ENCODE data around the gene POTEF.
"Not testable (repeated sequence)": the region's sequence is repeated elsewhere in the genome, so short reads cannot be mapped to it uniquely, and the experiment has no call there.

Gene POTEF

DNA sequence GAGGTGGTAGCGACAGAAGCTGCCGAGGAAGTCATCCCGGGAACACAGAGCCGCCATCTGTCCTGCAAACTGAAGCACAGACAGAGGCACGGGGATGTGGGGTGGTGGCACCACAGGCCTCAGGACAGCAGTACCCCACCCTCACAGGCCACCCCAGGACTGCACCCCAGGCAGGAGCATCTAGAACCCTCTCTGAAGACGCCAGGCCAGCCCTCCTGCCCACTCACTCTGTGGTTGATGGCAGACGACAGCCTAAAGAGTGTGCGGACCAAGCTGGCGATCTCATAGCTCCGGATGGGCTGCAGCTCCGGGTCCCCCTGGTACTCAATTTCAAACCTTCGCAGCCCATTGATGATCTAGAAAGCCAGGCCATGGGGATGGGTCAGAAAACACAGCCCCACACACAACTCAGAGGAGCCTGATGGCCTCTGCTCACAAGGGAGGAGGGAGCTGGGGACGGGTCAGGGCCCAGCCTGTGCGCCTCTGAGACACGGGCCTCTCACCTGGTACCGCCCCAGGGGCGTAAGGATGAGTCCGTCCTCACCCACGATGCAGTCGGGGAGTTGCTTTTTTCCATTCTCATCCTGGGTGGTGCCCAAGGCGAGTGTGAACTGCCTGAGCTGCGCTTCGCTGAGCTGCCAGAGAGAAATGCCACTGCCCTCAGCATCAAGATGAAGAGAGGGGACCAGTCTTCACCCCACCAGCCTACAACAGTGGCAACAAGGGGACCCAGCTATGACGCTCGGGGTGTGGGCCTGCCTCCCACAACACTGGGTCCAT lies 24.0 kb upstream of the POTEF start:
- no peak for DNase-seq

DNA sequence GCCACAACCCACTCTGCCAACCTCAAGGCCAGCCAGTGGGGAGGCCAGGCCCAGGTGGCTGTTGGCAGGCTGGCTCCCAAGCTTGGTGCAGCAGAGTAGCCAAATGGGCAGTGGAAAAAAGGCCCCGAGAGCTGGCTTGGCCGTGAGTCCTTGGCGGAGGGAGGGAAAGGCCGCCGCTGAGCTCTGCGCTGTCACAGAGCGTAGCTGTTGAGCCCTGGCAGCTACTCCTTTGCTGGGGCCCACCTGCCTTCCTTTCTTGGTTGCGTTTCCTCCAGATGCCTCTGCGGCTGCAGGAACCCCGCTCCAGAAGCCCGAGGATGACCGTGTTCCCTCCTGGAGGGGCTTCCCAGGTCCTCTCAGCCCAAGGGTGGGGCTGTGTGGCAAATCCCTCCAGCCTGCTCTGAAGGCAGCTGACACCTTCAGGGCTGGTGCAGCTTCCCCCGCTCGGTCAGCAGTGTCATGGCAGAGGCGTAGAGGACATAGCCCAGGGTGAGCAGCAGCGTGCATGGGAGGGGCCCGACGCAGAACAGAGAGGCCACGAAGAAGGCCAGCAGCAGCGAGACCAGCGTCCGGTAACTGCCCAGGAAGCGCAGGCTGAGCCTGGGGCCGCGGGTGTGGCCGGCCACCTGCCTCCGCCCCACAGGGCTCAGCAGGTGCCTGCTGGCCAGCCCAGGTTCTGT lies 23.3 kb upstream of the POTEF start:
- DNase-seq = not testable (repeated sequence)

DNA sequence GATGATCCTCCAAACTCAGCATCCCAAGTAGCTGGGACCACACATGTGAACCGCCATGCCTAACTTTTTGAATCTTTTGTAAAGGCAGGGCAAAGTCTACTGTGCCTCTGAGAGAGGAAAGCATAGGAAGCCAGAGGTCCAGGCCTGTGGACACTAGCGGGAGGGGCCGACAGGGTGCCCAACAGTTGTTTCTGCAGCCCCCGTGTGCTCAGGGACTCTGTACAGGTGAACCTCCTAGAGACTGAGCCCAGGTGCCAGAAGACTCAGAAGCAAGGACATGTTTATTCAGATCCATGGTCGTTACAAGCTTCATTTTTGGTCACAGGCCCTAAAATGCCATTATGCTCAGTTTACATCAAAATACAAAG lies 22.1 kb upstream of the POTEF start:
- DNase-seq = not testable (repeated sequence)

GRCh38 chr2:130150181-130151144 lies 21.4 kb upstream of the POTEF start:
- no peak for DNase-seq

- DNase-seq = not testable (repeated sequence)
These were observed 19.5 kb upstream of the POTEF start for GRCh38 chr2:130148515-130148914.

DNA sequence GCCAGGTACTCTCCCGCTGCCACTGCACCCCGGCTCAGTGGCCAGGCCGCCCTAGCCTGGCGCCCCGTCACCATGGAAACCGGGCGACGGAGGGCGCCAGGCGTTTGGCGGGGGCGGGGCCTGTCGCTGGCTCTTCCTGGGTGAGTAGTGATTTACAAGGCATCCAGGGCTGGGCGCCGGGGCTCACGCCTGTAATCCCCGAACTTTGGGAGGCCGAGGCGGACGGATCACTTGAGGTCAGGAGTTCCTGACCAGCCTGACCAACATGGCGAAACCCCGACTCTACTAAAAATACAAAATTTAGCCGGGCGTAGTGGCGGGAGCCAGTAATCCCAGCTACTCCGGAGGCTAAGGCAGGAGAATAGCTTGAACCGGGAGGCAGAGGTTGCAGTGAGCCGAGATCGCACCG lies 16.0 kb upstream of the POTEF start, which contains the start of gene CCDC74B:
Gene CCDC74B, minus strand, starts transcription at position 107 of the 409 bp plus-strand sequence. CDS start 116 bp downstream, outside the sequence.
- DNase-seq = peak; percentile 44 to 47

- not testable (repeated sequence) for DNase-seq
These were observed 14.4 kb upstream of the POTEF start for GRCh38 chr2:130143266-130144039.

- not testable (repeated sequence) for DNase-seq
These were observed 13.6 kb upstream of the POTEF start for GRCh38 chr2:130142396-130143265.

DNA sequence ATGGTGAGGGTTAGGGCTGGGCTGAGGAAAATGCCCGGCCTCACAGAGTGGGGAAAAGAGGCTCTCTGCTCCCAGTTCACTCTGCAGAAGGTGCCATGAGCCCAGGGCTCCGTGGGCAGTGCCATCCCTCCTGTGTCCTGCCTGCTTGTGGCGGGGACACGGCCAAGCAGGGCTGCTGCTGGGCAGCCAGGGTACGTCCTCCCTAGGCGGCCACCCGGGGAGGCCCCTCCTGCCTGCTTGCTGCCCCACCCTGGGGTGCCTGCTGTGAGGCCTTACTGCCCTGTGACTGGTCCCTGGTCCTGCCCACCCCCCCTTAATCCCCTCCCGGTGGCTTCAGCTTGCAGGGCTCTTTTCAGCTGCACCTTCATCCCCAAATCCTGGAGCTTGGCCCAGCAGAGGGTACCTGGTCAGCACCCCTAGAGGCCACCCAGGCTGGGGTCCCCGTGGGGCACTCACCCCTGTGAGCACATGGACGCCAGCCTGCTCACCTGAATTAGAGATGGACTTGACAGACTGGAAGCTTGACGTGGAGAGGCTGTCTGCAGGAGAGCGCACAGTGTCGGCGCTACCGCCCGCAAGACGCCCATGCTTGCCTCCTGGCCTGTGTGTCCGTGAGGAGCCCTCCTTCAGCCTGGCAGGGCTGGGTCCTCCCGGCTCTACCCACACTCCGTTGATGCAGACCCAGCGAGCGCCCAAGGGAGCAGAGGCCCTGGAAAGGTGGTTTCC lies 12.8 kb upstream of the POTEF start:
- DNase-seq = not testable (repeated sequence)

GRCh38 chr2:130141002-130141401 lies 12.0 kb upstream of the POTEF start:
- DNase-seq = not testable (repeated sequence)

GRCh38 chr2:130140516-130140915 lies 11.5 kb upstream of the POTEF start:
- DNase-seq = not testable (repeated sequence)

- not testable (repeated sequence) for DNase-seq
These were observed 10.6 kb upstream of the POTEF start for GRCh38 chr2:130139331-130140280.

DNA sequence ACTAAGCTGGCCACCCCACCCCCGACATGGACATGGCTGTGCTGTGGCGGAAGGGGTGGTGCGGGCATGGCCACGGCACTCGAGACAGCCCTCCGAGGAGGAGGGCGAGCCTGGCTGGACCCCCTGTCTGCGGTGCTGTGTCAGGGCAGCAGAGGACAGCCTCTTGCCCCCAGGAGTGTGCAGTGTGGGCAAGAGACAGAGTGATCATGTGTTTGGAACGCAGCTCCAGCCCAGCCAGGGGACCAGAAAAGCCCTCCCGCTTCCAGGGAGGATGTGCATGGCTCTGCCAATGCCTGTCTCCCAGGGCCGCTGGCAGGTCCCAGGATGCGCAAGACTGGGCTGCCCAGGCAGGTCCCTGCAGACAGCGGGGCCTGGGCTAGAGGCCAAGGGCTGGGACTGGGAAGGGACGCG lies 9.8 kb upstream of the POTEF start:
- DNase-seq = not testable (repeated sequence)

DNA sequence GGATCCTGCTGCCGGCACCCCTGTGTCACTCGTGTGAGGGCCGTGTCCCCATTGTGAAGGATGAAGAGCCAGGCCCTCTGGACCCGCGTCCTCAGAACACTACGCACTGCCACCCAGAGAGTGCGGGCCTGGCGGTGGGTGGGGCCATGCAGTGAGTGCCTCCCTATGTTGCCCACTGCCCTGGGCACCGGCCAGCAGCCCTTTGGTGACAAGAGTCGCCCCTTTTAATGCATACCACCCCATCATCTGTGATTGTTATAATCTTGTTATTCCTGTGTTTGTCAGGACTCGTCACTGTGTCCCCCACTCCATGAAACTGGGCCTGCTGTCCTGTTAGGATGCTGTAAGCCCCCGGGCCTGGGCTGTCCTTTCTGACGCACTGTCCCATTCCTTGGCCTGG lies 9.3 kb upstream of the POTEF start:
- not testable (repeated sequence) for DNase-seq

DNA sequence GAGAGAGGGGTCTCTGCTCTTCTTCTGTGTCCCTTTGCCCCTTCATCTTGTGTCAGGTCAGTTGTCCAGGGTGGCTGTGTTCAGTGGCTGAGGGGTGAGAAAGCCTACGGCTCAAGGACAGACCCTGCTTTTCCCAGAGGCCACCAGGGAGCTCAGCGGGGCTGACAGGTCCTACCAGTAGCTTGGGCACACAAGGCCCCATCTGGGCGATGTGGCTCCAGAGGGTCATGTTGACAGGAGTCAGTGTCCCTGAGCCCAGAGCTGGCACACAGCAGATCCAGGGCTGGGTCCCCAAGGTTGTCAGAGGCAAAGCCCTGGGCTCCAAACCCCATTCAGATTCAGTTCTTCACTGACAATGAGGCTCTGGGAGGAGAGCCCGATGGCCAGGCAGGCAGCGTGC lies 8.1 kb upstream of the POTEF start:
- not testable (repeated sequence) for DNase-seq

DNA sequence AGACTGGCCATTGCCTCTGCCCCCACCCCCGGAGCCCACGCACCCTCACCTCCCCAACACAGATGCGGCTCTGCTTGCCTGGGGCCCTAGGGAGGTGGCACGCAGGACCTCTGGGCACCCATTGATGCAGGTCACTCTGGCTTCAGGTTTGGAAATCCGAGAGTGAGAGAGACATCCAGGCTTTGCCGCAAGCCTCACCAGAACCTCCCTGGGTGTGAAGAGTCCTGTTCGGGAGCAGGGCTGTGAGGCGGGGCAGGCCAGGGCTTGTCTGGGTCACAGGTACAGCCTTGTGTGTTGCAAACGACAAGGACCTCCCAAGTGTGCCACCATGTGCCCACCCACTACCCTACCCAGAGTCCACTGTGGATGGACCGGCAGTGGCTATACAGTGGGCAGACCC lies 7.5 kb upstream of the POTEF start:
- DNase-seq = not testable (repeated sequence)

GRCh38 chr2:130135692-130136541 lies 6.9 kb upstream of the POTEF start:
- DNase-seq = no peak

- not testable (repeated sequence) for DNase-seq
These were observed 558 bp downstream of the POTEF start for GRCh38 chr2:130128464-130128863.

Data from NCI-H1930 (cell line).